ENCODE measurements around the gene MTMR4.

DNA sequence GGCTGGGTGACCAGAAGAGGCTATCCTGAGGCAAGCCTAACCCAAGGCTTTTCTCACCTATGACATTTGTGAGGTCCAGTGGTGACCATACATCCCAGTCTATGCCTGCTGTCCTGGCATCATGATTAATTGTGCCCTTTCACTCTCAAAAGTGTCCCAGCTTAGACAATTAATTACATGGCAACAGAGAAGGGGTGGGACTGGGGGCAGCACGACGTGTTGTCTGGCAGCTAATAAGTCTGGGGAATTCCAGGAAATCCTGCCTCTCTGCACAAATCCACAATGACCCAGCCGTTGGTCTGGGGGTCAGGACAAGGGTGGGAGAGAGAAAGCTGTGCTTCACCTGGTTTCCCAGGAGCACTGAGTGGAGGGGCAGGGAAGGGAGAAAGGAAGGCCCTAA is 14.0 kb upstream of the MTMR4 start:
- TF ChIP-seq POLR2AphosphoS5 (IDR thresholded peaks at IDR 0.05) = no peak
- no peak for TF ChIP-seq POLR2A (IDR thresholded peaks at IDR 0.05)
- no peak for TF ChIP-seq CTCF (IDR thresholded peaks at IDR 0.05)

All from breast epithelium (tissue), 3 donors.